WERI-Rb-1 (cell line): Measurements from ENCODE around the gene SELENOW.
"Not testable (repeated sequence)": the region's sequence is repeated elsewhere in the genome, so short reads cannot be mapped to it uniquely, and the experiment has no call there.

ENCODE experiments used
- DNase-seq: peaks from one replicate; pipeline ENCODE4 v3.0.0-alpha.2; 2020
- H3K27ac ChIP-seq: fragments of 250-450 bp; sonication (Bioruptor Pico); 2 replicates; pipeline ENCODE4 v1.5.1; 2020; ENCODE audit warnings: mild to moderate bottlenecking, moderate library complexity
- H3K27me3 ChIP-seq: fragments of 250-450 bp; sonication (Bioruptor Pico); 2 replicates; pipeline ENCODE4 v1.5.1; 2021; ENCODE audit warnings: mild to moderate bottlenecking, low read depth, moderate library complexity; ENCODE audit not compliant: insufficient read depth, severe bottlenecking
- H3K36me3 ChIP-seq: fragments of 250-450 bp; sonication (Bioruptor Pico); 2 replicates; pipeline ENCODE4 v1.5.1; 2020; ENCODE audit warnings: mild to moderate bottlenecking, moderate library complexity
- H3K4me3 ChIP-seq: 2 replicates; pipeline ENCODE4 v1.5.1; 2011; ENCODE audit warnings: low read depth, mild to moderate bottlenecking, control low read depth, low read length
- H3K9me3 ChIP-seq: fragments of 250-450 bp; sonication (Bioruptor Pico); 2 replicates; pipeline ENCODE4 v1.5.1; 2021; ENCODE audit warnings: mild to moderate bottlenecking, moderate library complexity; ENCODE audit not compliant: severe bottlenecking
- TF ChIP-seq, protein P1 (sequence below): IDR thresholded peaks from 2 replicates; pipeline ENCODE4 v1.5.1; 2011; ENCODE audit warnings: low read depth, mild to moderate bottlenecking, control low read depth, inconsistent platforms, low read length

Gene SELENOW

DNA sequence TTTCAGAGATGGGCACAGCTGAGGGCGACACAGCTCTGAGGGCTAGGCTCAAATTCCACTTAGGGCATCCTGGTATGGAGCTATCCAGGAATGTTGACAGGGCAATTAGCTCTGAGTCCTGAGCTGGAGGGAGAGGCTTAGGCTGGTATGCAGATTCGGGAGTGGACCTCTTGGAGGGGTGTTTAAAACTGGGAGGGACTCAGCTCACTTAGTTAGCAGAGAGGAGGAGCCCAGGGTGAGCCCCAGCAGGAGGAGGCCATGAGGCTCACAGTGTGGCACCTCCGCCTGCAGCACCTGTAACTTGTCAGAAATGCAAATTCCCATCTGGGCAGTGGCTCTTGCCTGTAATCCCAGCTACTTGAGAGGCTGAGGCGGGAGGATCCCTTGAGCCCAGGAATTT is 43.4 kb upstream of the SELENOW start:
- TF ChIP-seq, protein P1, sequence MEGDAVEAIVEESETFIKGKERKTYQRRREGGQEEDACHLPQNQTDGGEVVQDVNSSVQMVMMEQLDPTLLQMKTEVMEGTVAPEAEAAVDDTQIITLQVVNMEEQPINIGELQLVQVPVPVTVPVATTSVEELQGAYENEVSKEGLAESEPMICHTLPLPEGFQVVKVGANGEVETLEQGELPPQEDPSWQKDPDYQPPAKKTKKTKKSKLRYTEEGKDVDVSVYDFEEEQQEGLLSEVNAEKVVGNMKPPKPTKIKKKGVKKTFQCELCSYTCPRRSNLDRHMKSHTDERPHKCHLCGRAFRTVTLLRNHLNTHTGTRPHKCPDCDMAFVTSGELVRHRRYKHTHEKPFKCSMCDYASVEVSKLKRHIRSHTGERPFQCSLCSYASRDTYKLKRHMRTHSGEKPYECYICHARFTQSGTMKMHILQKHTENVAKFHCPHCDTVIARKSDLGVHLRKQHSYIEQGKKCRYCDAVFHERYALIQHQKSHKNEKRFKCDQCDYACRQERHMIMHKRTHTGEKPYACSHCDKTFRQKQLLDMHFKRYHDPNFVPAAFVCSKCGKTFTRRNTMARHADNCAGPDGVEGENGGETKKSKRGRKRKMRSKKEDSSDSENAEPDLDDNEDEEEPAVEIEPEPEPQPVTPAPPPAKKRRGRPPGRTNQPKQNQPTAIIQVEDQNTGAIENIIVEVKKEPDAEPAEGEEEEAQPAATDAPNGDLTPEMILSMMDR: no peak
- DNase-seq: no peak
- no peak overlapping the region for H3K4me3 ChIP-seq
- no peaks in the 10 kb centered on the region for H3K36me3 ChIP-seq
- no peak overlapping the region for H3K27ac ChIP-seq
- H3K27me3 ChIP-seq: no peaks in the 10 kb centered on the region
- H3K9me3 ChIP-seq: no peaks in the 10 kb centered on the region

- no peak for DNase-seq
These were observed 37.5 kb upstream of the SELENOW start for GRCh38 chr19:47740866-47741519.

DNA sequence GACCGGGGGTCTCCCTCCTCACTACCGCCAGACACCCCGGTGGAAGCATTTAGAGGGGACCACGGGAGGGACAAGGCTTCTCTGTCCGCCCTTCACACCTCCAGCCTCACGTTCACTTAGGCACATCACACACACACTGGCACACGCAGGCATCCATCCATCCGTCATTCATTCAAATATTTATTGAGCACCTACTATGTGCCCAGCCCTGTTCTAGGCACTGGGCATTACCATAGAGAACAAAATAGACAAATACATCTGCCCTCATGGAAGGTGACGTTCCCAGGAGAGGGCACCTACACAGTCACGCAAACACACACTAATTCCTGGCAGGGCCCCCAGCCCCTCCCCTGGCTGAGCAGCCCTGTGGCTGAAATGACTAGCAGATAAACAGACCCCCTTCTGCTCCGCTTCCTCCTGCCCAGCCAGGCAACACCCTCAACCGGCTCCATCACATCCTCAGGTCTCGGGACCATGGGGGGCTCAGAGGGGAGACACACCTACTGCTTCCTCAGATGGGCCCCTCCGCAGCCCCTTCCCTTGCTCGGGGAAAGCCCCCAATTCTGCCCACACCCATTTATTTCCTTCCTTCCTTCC is 36.9 kb upstream of the SELENOW start:
- Histone ChIP-seq H3K27me3 (no peaks in the 10 kb centered on the region), H3K9me3 (peaks cover 2% of the 10 kb centered on the region), H3K36me3 (peaks cover 4% of the 10 kb centered on the region), H3K27ac (no peak overlapping the region), H3K4me3 (no peak overlapping the region)
- DNase-seq: no peak
- TF ChIP-seq, protein P1: no peak

More at GRCh38 chr19:47740866-47741519, 37.5 kb upstream of the SELENOW start:
- no peaks in the 10 kb centered on the region for H3K36me3 ChIP-seq
- H3K27me3 ChIP-seq: no peaks in the 10 kb centered on the region
- H3K4me3 ChIP-seq: no peak overlapping the region
- H3K27ac ChIP-seq: no peak overlapping the region
- TF ChIP-seq, protein P1: no peak
- peaks cover 2% of the 10 kb centered on the region for H3K9me3 ChIP-seq

GRCh38 chr19:47742634-47743033 is 35.9 kb upstream of the SELENOW start:
- H3K9me3 ChIP-seq: peaks cover 2% of the 10 kb centered on the region
- H3K27ac ChIP-seq: no peak overlapping the region
- no peak overlapping the region for H3K4me3 ChIP-seq

DNA sequence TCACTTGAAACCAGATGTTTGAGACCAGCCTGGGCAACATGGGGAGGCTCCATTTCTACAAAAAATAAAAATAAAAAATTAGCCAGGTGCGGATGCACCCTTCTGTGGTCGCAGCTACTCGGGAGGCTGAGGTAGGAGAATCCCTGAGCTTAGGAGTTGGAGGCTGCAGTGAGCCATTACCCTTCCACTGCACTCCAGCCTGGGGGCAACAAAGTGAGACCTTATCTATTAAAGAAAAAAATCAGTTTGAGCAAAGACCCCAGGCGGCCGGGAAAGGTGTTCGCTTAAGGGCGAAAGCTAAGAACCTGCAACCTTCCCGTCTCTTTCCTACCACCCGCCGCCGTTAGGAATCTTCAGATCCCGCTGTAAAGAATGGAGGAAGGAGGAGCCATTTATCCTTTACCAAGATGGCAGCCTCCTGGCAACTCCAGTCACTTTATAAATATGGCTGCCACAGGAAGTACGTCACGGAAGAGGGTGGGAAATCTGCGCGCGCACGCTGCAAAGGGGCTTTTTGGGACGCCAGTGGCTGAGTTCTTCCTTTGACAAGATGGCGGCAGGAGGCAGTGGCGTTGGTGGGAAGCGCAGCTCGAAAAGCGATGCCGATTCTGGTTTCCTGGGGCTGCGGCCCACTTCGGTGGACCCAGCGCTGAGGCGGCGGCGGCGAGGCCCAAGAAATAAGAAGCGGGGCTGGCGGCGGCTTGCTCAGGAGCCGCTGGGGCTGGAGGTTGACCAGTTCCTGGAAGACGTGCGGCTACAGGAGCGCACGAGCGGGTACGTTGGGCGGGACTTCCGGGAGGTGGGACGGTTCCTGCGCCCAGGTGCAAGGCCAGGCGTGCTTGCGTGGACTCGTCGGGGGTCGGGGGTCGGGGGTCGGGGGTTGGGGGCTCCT is 33.2 kb upstream of the SELENOW start, which contains the start of gene NOP53:
TSS of gene NOP53 (plus strand) at position 537 of the 892 bp plus-strand sequence. CDS start at position 551, 14 bp downstream.
- Histone ChIP-seq H3K36me3 (peaks cover 36% of the 10 kb centered on the region), H3K9me3 (peaks cover 2% of the 10 kb centered on the region), H3K27ac (peak within 1 kb of the TSS; percentile 97), H3K27me3 (no peaks in the 10 kb centered on the region), H3K4me3 (peak within 1 kb of the TSS; percentile 82)
- peak; percentile 96 for DNase-seq
- TF ChIP-seq, protein P1: no peak

More at GRCh38 chr19:47742634-47743033, 35.9 kb upstream of the SELENOW start:
- TF ChIP-seq, protein P1: no peak
- no peaks in the 10 kb centered on the region for H3K27me3 ChIP-seq
- DNase-seq: no peak
- H3K36me3 ChIP-seq: peaks cover 12% of the 10 kb centered on the region

DNA sequence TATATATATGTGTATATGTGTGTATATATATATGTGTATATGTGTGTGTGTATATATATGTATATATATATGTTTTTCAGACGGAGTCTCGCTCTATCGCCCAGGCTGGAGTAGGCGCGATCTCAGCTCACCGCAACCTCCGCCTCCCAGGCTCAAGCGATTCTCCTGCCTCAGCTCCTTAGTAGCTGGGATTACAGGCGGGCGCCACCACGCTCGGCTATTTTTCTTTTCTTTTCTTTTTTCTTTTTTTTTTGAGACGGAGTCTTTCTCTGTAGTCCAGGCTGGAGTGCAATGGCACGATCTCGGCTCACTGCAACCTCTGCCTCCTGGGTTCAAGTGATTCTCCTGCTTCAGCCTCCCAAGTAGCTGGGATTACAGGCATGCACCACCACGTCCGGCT is 32.4 kb upstream of the SELENOW start:
- H3K27ac ChIP-seq, H3K27me3 ChIP-seq, H3K9me3 ChIP-seq, DNase-seq: not testable (repeated sequence)
- Histone ChIP-seq H3K4me3 (peak overlapping the region; percentile 82), H3K36me3 (peaks cover 45% of the 10 kb centered on the region)
